ENCODE measurements around the gene MAPRE2. TPM values are rescaled to one million over a fixed set of nuclear protein-coding genes. Genes with fewer than 3 reads are reported as not detected.

MAPRE2 gene
- total RNA-seq, 1 donor from 2014 or later = 35.4 TPM

DNA sequence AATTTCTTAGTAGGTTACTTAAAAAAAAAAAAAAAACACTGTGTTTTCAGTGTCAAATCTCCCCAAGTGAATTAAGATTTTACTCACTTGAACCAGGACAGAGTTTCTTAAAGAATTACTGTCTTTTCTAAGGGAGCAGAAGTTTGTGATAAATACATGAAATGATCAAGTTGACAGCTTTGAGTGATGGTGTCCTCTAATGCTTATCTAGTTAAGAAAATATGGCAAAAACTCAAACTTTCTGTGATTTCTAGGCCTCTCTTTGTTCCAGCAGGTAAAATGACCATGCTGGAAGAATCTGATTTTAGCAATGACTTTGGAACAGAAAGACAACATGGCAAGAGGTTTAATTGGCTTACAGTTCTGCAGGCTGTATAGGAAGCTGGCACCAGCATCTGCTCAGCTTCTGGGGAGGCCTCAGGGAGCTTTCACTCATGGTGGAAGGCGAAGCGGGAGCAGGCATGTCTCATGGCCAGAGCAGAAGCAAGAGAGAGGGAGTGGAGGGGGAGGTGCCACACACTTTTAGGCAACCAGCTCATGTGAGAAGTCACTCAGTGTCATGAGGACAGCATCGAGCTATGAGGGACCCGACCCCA, 6.6 kb downstream of the MAPRE2 start:
- Histone ChIP-seq H3K27me3 (no peaks in the 10 kb centered on the region), H3K36me3 (no peaks in the 10 kb centered on the region), H3K4me1 (peaks cover 64% of the 10 kb centered on the region), H3K27ac (no peak overlapping the region), H3K9me3 (no peaks in the 10 kb centered on the region), H3K4me3 (no peak overlapping the region)
- intact Hi-C loops (cut with DNase I) = no loop called here
- DNase-seq (no peak), ATAC-seq (peak; percentile 15)
- TF ChIP-seq, protein P1, sequence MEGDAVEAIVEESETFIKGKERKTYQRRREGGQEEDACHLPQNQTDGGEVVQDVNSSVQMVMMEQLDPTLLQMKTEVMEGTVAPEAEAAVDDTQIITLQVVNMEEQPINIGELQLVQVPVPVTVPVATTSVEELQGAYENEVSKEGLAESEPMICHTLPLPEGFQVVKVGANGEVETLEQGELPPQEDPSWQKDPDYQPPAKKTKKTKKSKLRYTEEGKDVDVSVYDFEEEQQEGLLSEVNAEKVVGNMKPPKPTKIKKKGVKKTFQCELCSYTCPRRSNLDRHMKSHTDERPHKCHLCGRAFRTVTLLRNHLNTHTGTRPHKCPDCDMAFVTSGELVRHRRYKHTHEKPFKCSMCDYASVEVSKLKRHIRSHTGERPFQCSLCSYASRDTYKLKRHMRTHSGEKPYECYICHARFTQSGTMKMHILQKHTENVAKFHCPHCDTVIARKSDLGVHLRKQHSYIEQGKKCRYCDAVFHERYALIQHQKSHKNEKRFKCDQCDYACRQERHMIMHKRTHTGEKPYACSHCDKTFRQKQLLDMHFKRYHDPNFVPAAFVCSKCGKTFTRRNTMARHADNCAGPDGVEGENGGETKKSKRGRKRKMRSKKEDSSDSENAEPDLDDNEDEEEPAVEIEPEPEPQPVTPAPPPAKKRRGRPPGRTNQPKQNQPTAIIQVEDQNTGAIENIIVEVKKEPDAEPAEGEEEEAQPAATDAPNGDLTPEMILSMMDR (IDR thresholded peaks at IDR 0.05) = no peak

DNA sequence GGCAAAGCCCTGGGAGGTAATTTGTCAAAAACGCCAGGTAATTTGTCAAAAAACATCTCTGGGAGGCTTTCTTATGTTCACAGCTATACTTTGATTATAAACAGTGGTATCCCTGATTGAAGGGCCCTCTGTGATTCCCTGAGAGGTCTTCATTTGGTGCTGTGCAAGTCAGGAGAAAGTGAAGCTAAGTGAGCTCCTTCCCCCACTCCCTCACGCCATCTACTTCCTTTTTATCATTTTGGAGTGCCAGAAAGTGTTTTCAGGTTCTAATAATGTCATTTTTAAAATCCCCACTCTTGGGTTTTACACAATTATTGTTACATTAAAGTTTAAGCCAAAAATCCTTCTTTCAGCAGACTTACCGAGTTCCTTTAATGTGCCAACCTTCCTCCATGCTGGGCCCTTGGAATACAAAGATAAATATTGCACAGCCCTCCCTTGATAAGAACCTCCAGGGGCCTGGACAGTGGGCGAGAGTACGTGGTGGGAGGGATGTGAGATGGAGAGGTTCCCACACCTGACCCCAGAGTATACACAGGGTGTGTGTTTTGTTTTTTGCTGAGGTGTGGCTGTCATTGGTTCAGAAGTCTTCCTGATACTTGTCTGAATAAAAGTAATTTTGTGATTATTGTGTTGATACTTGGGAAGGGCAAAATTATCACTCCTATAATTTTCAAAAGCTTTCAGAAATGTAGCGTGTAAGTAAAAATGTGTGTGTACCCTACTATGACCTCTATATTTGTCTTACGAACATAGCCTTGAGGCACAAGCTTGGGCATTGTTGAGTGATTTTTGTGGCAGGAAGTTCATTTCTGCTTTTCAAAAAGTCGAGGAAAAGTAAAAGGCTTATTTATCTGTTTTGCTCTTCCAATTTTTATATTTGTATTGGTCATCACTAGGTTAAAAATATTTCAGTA, 8.2 kb downstream of the MAPRE2 start:
- Histone ChIP-seq H3K4me1 (peaks cover 53% of the 10 kb centered on the region), H3K27me3 (no peaks in the 10 kb centered on the region), H3K36me3 (no peaks in the 10 kb centered on the region), H3K27ac (peak overlapping the region; percentile 59), H3K4me3 (no peak overlapping the region), H3K9me3 (no peaks in the 10 kb centered on the region)
- intact Hi-C loops (cut with DNase I) = no loop called here
- ATAC-seq (peak; percentile 39), DNase-seq (no peak)
- TF ChIP-seq, protein P1 (IDR thresholded peaks at IDR 0.05) = no peak

DNA sequence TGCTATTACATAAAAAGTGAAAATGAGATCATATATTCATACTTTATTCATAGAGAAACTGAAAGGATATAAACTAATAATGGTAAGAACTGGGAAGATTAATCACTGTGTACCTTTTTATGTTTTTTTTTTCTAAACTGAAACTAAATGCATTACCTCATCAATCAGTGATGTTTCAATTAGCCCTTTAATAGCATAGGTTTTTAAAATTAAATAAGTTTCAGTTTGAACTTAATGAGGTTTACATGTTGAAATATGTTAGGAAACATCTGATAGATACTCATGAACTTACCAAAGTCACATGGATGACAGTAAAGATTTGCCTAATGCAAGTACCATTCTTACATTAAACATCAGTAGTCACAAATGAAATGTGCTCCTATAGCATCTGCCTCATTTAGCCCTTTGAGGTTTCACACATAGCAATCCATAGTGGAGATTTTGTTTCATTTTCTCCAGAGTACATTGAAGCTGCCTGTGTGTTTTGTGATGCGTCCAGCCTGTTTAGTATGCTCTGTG, 8.9 kb downstream of the MAPRE2 start:
- ATAC-seq (peak; percentile 12), DNase-seq (no peak)
- intact Hi-C loops (cut with DNase I) = no loop called here
- peaks cover 52% of the 10 kb centered on the region for H3K4me1 ChIP-seq
- TF ChIP-seq, protein P1 (IDR thresholded peaks at IDR 0.05) = no peak
- H3K36me3 ChIP-seq = no peaks in the 10 kb centered on the region
- H3K4me3 ChIP-seq = peak overlapping the region; percentile 11
- peak overlapping the region; percentile 59 for H3K27ac ChIP-seq
- H3K9me3 ChIP-seq = no peaks in the 10 kb centered on the region
- no peaks in the 10 kb centered on the region for H3K27me3 ChIP-seq

DNA sequence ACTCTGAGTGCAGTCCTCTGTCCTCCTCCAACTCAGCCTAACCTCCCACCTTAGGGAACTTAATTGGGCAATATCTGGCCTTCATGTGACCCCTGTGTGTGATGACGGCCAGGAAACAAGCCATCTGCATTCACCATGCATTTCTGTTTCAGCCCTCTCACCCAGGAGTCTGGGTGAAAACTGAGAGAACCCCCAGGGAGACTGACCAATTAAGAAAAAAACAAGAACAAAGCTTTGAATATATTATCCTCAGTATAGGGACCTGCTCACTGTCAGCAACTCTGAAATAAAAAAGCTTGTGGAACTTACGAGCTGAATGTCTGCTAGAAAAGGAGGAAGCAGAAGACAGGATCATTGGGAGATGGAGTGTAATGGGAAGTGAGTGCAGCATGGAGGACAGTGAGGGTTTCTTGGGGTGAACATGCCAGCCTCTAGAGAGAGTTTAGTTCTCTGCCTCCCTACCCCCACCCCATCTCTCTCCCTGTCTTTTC, 9.5 kb downstream of the MAPRE2 start:
- intact Hi-C loops (cut with DNase I) = no loop called here
- ATAC-seq = peak; percentile 78
- H3K27ac ChIP-seq = peak overlapping the region; percentile 59

DNA sequence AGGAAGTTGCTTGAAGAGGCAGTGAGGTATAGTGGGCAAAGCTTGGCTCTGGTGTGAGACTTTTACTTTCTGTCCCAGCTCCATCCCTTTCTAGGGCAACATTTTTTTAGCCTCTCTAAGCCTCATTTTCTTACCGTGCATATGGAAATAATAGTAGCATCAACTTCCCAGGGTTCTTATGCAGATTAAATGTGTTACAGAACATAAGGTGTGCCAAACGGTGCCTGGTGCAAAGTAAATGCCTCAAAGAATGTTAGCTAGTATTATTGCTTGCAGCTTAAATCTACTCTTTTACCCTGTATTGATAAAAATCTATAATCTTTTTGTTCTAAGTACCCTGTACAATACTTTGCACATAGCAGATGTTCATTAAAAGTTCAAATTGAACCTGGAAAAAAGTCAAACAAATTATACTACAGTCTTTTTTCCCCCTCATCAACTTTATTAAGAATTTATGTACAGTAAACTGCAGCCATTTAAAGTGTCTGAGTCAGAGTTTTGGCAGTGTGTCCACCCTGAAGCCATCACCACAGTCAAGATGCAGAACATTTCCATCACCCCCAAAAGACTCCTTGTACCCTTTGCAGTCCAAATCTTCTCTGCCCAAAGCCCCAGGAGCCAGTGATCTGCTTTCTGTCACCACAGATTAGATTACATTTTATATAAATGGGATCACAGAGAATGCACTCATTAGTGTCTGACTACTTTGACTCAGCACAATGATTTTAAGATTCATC, 10.6 kb downstream of the MAPRE2 start:
- ATAC-seq = no peak
- H3K27ac ChIP-seq = peak overlapping the region; percentile 59
- no peaks in the 10 kb centered on the region for H3K36me3 ChIP-seq
- no peak overlapping the region for H3K4me3 ChIP-seq
- H3K9me3 ChIP-seq = no peaks in the 10 kb centered on the region
- no peak for DNase-seq
- peaks cover 35% of the 10 kb centered on the region for H3K4me1 ChIP-seq
- intact Hi-C loops (cut with DNase I) = no loop called here
- no peaks in the 10 kb centered on the region for H3K27me3 ChIP-seq
- TF ChIP-seq, protein P1 (IDR thresholded peaks at IDR 0.05) = no peak

More for the DNA sequence above, 9.5 kb downstream of the MAPRE2 start:
- no peak for DNase-seq
- Histone ChIP-seq H3K36me3 (no peaks in the 10 kb centered on the region), H3K9me3 (no peaks in the 10 kb centered on the region), H3K4me1 (peaks cover 45% of the 10 kb centered on the region), H3K27me3 (no peaks in the 10 kb centered on the region), H3K4me3 (peak overlapping the region; percentile 11)
- TF ChIP-seq, protein P1 (IDR thresholded peaks at IDR 0.05) = no peak

Measured in upper lobe of right lung (tissue), 1 donor.